GM11168 (cell line): Measurements from ENCODE around the gene ARFGAP1.
"Not testable (repeated sequence)": the region's sequence is repeated elsewhere in the genome, so short reads cannot be mapped to it uniquely, and the experiment has no call there.

ENCODE experiments used
- in situ Hi-C: fragments of 300-500 bp; cut with MboI; formaldehyde crosslinking; loops from one replicate; pipeline ENCODE4 v1.12.0; 2022; ENCODE audit warnings: low sequenced_read_pairs; ENCODE audit not compliant: unreplicated experiment

The ARFGAP1 gene

GRCh38 chr20:63239431-63239830 is 33.2 kb upstream of the ARFGAP1 start:
- in situ Hi-C loops, result no loop called here

GRCh38 chr20:63240004-63240403 is 32.6 kb upstream of the ARFGAP1 start:
- in situ Hi-C loops, result no loop called here

GRCh38 chr20:63241272-63241671 is 31.3 kb upstream of the ARFGAP1 start:
- in situ Hi-C loops, result no loop called here

GRCh38 chr20:63242736-63243135 is 29.9 kb upstream of the ARFGAP1 start:
- in situ Hi-C loops, result no loop called here

GRCh38 chr20:63243604-63244247 is 28.9 kb upstream of the ARFGAP1 start:
- in situ Hi-C loops, result no loop called here

- in situ Hi-C loops, result no loop called here
Measured at GRCh38 chr20:63244468-63244867, 28.1 kb upstream of the ARFGAP1 start.

- in situ Hi-C loops, result no loop called here
Measured at GRCh38 chr20:63246490-63247288, 25.9 kb upstream of the ARFGAP1 start.

- in situ Hi-C loops, result no loop called here
Measured at GRCh38 chr20:63247671-63248228, 24.9 kb upstream of the ARFGAP1 start.

GRCh38 chr20:63248835-63249591 is 23.6 kb upstream of the ARFGAP1 start:
- in situ Hi-C loops, result no loop called here

- in situ Hi-C loops, result no loop called here
Measured at GRCh38 chr20:63249891-63250290, 22.7 kb upstream of the ARFGAP1 start.

- in situ Hi-C loops, result not testable (repeated sequence)
Measured at GRCh38 chr20:63251350-63251749, 21.3 kb upstream of the ARFGAP1 start.

- in situ Hi-C loops, result no loop called here
Measured at GRCh38 chr20:63252284-63252711, 20.3 kb upstream of the ARFGAP1 start.

- in situ Hi-C loops, result no loop called here
Measured at GRCh38 chr20:63253065-63253437, 19.6 kb upstream of the ARFGAP1 start.

GRCh38 chr20:63253438-63254231 is 19.0 kb upstream of the ARFGAP1 start:
- in situ Hi-C loops, result no loop called here

- in situ Hi-C loops, result no loop called here
Measured at GRCh38 chr20:63254232-63254605, 18.4 kb upstream of the ARFGAP1 start, which contains the start of gene NKAIN4. Gene NKAIN4, minus strand, starts transcription at chr20:63254463. Its CDS starts 13 bp downstream, at chr20:63254450.

GRCh38 chr20:63254606-63255384 is 17.8 kb upstream of the ARFGAP1 start:
- in situ Hi-C loops, result no loop called here

GRCh38 chr20:63255931-63256704 is 16.5 kb upstream of the ARFGAP1 start:
- in situ Hi-C loops, result no loop called here

GRCh38 chr20:63256954-63257353 is 15.7 kb upstream of the ARFGAP1 start:
- in situ Hi-C loops, result no loop called here
